Measurements from ENCODE around the gene C1QTNF4. TPM values are rescaled to one million over a fixed set of nuclear protein-coding genes. Genes with fewer than 3 reads are reported as not detected.

Gene C1QTNF4
- total and polyA plus RNA-seq, 2 of the 13 experiments (the other 11 are each of a cell fraction or from before 2014, with no cell fraction given) = not detected

DNA sequence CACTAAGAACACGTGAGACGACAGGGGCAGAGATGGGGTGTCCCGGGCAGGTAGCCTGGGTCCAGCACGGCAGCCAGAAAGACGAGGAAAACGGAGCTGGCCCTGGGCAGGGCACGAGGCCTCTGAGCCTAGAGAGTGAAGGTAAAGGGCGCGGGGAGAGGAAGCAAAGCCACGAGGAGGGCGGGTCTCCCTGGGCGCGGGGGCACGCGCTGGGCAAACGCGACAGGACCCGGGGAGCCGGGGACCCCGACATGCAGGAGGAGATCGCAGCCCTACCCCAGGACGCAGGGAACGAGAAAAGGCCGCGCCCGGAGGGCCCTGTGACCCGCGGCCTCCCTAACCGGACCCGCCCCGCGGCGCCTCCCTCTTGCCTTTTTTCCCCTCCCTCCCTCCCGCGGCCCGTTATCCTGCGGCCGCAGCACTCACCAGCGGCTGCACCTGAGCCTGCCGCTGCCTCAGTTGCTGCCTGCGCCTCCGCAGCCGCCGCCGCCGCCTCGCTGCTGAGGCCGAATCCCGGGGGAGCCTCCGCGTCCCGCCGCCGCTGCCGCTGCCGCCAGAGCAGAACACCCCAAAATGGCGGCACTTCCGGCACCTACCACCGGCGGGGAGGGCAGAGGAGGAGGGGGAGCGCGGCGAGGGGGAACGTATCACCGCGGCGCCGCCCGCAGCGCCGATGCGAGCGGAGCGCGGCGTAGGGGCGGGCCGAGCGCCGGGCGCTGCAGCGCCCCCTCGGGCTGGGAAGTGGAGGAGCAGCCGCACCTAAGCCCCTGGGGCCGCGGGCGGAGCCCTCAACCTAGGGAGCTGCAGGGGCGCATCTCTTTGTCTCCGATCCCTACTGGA lies 41.4 kb downstream of the C1QTNF4 start, which contains the start of gene CELF1 (continued):
- TF ChIP-seq, protein P1, sequence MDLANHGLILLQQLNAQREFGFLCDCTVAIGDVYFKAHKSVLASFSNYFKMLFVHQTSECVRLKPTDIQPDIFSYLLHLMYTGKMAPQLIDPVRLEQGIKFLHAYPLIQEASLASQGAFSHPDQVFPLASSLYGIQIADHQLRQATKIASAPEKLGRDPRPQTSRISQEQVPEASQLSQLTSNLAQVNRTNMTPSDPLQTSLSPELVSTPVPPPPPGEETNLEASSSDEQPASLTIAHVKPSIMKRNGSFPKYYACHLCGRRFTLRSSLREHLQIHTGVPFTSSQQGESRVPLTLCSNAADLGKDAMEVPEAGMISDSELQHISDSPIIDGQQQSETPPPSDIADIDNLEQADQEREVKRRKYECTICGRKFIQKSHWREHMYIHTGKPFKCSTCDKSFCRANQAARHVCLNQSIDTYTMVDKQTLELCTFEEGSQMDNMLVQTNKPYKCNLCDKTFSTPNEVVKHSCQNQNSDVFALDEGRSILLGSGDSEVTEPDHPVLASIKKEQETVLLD (CRISPR knock-in tag; IDR thresholded peaks at IDR 0.05; ENCODE audit: low read depth) = peak; percentile 98
- no peak for TF ChIP-seq TRIM24 (CRISPR knock-in tag; IDR thresholded peaks at IDR 0.05)
- TF ChIP-seq ZNF441 (CRISPR knock-in tag; IDR thresholded peaks at IDR 0.05; ENCODE audit: borderline replicate concordance) = no peak
- no peak; the same call in none of the 2 replicates for TF ChIP-seq ZSCAN9 (CRISPR knock-in tag; IDR thresholded peaks at IDR 0.05; ENCODE audit: borderline replicate concordance)
- TF ChIP-seq, protein P2, sequence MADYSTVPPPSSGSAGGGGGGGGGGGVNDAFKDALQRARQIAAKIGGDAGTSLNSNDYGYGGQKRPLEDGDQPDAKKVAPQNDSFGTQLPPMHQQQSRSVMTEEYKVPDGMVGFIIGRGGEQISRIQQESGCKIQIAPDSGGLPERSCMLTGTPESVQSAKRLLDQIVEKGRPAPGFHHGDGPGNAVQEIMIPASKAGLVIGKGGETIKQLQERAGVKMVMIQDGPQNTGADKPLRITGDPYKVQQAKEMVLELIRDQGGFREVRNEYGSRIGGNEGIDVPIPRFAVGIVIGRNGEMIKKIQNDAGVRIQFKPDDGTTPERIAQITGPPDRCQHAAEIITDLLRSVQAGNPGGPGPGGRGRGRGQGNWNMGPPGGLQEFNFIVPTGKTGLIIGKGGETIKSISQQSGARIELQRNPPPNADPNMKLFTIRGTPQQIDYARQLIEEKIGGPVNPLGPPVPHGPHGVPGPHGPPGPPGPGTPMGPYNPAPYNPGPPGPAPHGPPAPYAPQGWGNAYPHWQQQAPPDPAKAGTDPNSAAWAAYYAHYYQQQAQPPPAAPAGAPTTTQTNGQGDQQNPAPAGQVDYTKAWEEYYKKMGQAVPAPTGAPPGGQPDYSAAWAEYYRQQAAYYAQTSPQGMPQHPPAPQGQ (CRISPR knock-in tag; IDR thresholded peaks at IDR 0.05; ENCODE audit: borderline replicate concordance) = no peak
- TF ChIP-seq ZNF567 (CRISPR knock-in tag; IDR thresholded peaks at IDR 0.05; ENCODE audit: borderline replicate concordance) = no peak
- TF ChIP-seq NCOA5 (CRISPR knock-in tag; IDR thresholded peaks at IDR 0.05) = no peak
- TF ChIP-seq, protein P3, sequence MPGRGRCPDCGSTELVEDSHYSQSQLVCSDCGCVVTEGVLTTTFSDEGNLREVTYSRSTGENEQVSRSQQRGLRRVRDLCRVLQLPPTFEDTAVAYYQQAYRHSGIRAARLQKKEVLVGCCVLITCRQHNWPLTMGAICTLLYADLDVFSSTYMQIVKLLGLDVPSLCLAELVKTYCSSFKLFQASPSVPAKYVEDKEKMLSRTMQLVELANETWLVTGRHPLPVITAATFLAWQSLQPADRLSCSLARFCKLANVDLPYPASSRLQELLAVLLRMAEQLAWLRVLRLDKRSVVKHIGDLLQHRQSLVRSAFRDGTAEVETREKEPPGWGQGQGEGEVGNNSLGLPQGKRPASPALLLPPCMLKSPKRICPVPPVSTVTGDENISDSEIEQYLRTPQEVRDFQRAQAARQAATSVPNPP (CRISPR knock-in tag; IDR thresholded peaks at IDR 0.05) = no peak
- TF ChIP-seq ZNF724P (CRISPR knock-in tag; IDR thresholded peaks at IDR 0.05; ENCODE audit: borderline replicate concordance) = peak; percentile 19; the same call in 1 of the 2 replicates
- no peak for TF ChIP-seq GFI1 (CRISPR knock-in tag; IDR thresholded peaks at IDR 0.05; ENCODE audit: borderline replicate concordance)
- peak; percentile 86 for TF ChIP-seq SALL2 (CRISPR knock-in tag; IDR thresholded peaks at IDR 0.05)
- TF ChIP-seq ZNF558 (CRISPR knock-in tag; IDR thresholded peaks at IDR 0.05; ENCODE audit: borderline replicate concordance) = peak; percentile 51; the same call in 1 of the 2 replicates
- 0 out of 2 replicates have a peak, but pooled peaks have one; percentile 59 for TF ChIP-seq KLF13 (CRISPR knock-in tag; IDR thresholded peaks at IDR 0.05)
- no peak for TF ChIP-seq MTF1 (CRISPR knock-in tag; IDR thresholded peaks at IDR 0.05)
- TF ChIP-seq GABPB1 (CRISPR knock-in tag; IDR thresholded peaks at IDR 0.05) = peak; percentile 94
- TF ChIP-seq, protein P4, sequence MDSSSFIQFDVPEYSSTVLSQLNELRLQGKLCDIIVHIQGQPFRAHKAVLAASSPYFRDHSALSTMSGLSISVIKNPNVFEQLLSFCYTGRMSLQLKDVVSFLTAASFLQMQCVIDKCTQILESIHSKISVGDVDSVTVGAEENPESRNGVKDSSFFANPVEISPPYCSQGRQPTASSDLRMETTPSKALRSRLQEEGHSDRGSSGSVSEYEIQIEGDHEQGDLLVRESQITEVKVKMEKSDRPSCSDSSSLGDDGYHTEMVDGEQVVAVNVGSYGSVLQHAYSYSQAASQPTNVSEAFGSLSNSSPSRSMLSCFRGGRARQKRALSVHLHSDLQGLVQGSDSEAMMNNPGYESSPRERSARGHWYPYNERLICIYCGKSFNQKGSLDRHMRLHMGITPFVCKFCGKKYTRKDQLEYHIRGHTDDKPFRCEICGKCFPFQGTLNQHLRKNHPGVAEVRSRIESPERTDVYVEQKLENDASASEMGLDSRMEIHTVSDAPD (CRISPR knock-in tag; IDR thresholded peaks at IDR 0.05) = no peak
- TF ChIP-seq ZNF773 (CRISPR knock-in tag; IDR thresholded peaks at IDR 0.05; ENCODE audit: borderline replicate concordance) = no peak; the same call in 1 of the 2 replicates
- no peak for TF ChIP-seq REL (CRISPR knock-in tag; conservative IDR thresholded peaks at IDR 0.05)
- no peak for TF ChIP-seq CENPT (CRISPR knock-in tag; IDR thresholded peaks at IDR 0.05; ENCODE audit: low read depth)
- TF ChIP-seq ZNF101 (CRISPR knock-in tag; IDR thresholded peaks at IDR 0.05; ENCODE audit: borderline replicate concordance, low read depth) = no peak
- peak; percentile 13; the same call in 1 of the 2 replicates for TF ChIP-seq MIXL1 (CRISPR knock-in tag; IDR thresholded peaks at IDR 0.05)
- peak; percentile 57; the same call in 1 of the 2 replicates for TF ChIP-seq ZSCAN20 (CRISPR knock-in tag; IDR thresholded peaks at IDR 0.05; ENCODE audit: borderline replicate concordance)
- peak; percentile 28; the same call in 1 of the 2 replicates for TF ChIP-seq CREB1 (IDR thresholded peaks at IDR 0.05)
- no peak for TF ChIP-seq CREB1 (CRISPR knock-in tag; IDR thresholded peaks at IDR 0.05)
- TF ChIP-seq BHLHE40 (IDR thresholded peaks at IDR 0.05; ENCODE audit: low read length) = no peak
